Measurements from ENCODE around the gene VPS11. TPM values are rescaled to one million over a fixed set of nuclear protein-coding genes. Genes with fewer than 3 reads are reported as not detected.

Gene VPS11
- polyA plus RNA-seq, 1 donor from 2014 or later = 24.8 TPM

GRCh38 chr11:119023741-119024140 lies 43.9 kb upstream of the VPS11 start:
- Histone ChIP-seq H4K20me1 (ENCODE audit: insufficient read depth) (no peaks in the 10 kb centered on the region), H3K36me3 (ENCODE audit: insufficient read depth, low read length) (no peaks in the 10 kb centered on the region)

DNA sequence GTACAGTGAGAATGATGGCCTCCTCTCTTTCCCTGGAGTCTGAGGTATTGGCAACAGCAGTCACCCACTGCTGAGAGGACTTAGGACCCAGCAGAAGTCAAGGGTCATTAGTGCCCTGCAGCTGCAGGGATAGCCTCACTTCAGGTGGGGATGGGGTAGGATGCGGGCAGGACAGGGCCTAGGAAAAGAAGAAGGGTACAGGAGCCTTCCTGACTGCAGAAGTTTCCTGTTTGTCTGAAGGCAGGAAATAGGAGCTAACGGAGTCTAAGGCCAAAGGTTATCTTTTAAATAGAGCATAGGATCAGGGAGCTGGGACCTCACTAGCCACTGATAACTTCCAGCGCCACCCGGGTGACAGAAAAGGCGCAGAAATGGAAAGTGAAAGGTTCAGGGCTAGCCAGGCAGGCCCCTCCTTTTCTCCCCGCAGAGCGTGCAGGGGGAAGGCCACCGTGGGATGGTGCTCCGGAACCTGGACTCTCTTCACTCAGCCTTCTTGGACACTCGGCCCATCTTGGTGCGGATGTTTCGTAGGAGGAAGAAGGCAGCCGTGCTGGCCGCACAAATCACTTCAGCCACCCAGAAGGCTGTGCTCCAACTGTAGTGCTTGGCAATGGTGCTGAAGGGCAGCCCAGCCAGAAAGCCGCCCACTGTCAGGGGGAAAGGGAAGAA lies 43.1 kb upstream of the VPS11 start:
- no peak overlapping the region for H3K27ac ChIP-seq (ENCODE audit: low read length)
- no peaks in the 10 kb centered on the region for H3K36me3 ChIP-seq (ENCODE audit: insufficient read depth, low read length)
- no peak for TF ChIP-seq TAF1 (IDR thresholded peaks at IDR 0.05; ENCODE audit: low read depth)
- TF ChIP-seq CTCF (IDR thresholded peaks at IDR 0.05; ENCODE audit: poor library complexity, severe bottlenecking) = no peak
- TF ChIP-seq, protein P1, sequence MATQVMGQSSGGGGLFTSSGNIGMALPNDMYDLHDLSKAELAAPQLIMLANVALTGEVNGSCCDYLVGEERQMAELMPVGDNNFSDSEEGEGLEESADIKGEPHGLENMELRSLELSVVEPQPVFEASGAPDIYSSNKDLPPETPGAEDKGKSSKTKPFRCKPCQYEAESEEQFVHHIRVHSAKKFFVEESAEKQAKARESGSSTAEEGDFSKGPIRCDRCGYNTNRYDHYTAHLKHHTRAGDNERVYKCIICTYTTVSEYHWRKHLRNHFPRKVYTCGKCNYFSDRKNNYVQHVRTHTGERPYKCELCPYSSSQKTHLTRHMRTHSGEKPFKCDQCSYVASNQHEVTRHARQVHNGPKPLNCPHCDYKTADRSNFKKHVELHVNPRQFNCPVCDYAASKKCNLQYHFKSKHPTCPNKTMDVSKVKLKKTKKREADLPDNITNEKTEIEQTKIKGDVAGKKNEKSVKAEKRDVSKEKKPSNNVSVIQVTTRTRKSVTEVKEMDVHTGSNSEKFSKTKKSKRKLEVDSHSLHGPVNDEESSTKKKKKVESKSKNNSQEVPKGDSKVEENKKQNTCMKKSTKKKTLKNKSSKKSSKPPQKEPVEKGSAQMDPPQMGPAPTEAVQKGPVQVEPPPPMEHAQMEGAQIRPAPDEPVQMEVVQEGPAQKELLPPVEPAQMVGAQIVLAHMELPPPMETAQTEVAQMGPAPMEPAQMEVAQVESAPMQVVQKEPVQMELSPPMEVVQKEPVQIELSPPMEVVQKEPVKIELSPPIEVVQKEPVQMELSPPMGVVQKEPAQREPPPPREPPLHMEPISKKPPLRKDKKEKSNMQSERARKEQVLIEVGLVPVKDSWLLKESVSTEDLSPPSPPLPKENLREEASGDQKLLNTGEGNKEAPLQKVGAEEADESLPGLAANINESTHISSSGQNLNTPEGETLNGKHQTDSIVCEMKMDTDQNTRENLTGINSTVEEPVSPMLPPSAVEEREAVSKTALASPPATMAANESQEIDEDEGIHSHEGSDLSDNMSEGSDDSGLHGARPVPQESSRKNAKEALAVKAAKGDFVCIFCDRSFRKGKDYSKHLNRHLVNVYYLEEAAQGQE (IDR thresholded peaks at IDR 0.05; ENCODE audit: borderline replicate concordance) = no peak
- no peak for TF ChIP-seq RAD21 (conservative IDR thresholded peaks at IDR 0.05)
- no peak for TF ChIP-seq SMC3 (conservative IDR thresholded peaks at IDR 0.05; ENCODE audit: poor library complexity)
- TF ChIP-seq MXI1 (conservative IDR thresholded peaks at IDR 0.05; ENCODE audit: poor library complexity, severe bottlenecking) = no peak
- no peak for TF ChIP-seq EZH2 (IDR thresholded peaks at IDR 0.05; ENCODE audit: borderline replicate concordance, insufficient read depth, low read length, poor library complexity, severe bottlenecking)

More at GRCh38 chr11:119023741-119024140, 43.9 kb upstream of the VPS11 start:
- no peak overlapping the region for H3K4me3 ChIP-seq (ENCODE audit: low read length)
- H3K9me3 ChIP-seq (ENCODE audit: low read length) = no peaks in the 10 kb centered on the region
- TF ChIP-seq EZH2 (IDR thresholded peaks at IDR 0.05; ENCODE audit: borderline replicate concordance, insufficient read depth, low read length, poor library complexity, severe bottlenecking) (no peak), EP300 (conservative IDR thresholded peaks at IDR 0.05; ENCODE audit: poor library complexity, severe bottlenecking) (no peak), RAD21 (conservative IDR thresholded peaks at IDR 0.05) (no peak), SMC3 (conservative IDR thresholded peaks at IDR 0.05; ENCODE audit: poor library complexity) (no peak), POLR2AphosphoS5 (IDR thresholded peaks at IDR 0.05) (no peak), TAF1 (IDR thresholded peaks at IDR 0.05; ENCODE audit: low read depth) (no peak), CTCF (IDR thresholded peaks at IDR 0.05; ENCODE audit: poor library complexity, severe bottlenecking) (no peak), MXI1 (conservative IDR thresholded peaks at IDR 0.05; ENCODE audit: poor library complexity, severe bottlenecking) (no peak)
- TF ChIP-seq, protein P1 (IDR thresholded peaks at IDR 0.05; ENCODE audit: borderline replicate concordance) = no peak
- no peaks in the 10 kb centered on the region for H3K27me3 ChIP-seq (ENCODE audit: insufficient read depth, low read depth, low read length)
- H2AFZ ChIP-seq (ENCODE audit: low read depth, low read length) = no peak overlapping the region
- H3K27ac ChIP-seq (ENCODE audit: low read length) = no peak overlapping the region
- no peaks in the 10 kb centered on the region for H3K9me2 ChIP-seq (ENCODE audit: insufficient read depth, low read length)
- H3K79me2 ChIP-seq (replicated peaks; ENCODE audit: insufficient read depth, low read length) = peaks cover 21% of the 10 kb centered on the region
- H3K4me2 ChIP-seq (ENCODE audit: low read length) = no peak overlapping the region
- no peak overlapping the region for H3K9ac ChIP-seq (ENCODE audit: low read length)
- no peaks in the 10 kb centered on the region for H3F3A ChIP-seq (ENCODE audit: insufficient read depth, low read length, poor library complexity, severe bottlenecking)

More for the DNA sequence above, 43.1 kb upstream of the VPS11 start:
- Histone ChIP-seq H3K9me3 (ENCODE audit: low read length) (no peaks in the 10 kb centered on the region), H3F3A (ENCODE audit: insufficient read depth, low read length, poor library complexity, severe bottlenecking) (no peaks in the 10 kb centered on the region), H3K27me3 (ENCODE audit: insufficient read depth, low read depth, low read length) (no peaks in the 10 kb centered on the region), H3K4me3 (ENCODE audit: low read length) (no peak overlapping the region), H2AFZ (ENCODE audit: low read depth, low read length) (no peak overlapping the region), H3K4me2 (ENCODE audit: low read length) (no peak overlapping the region), H3K9me2 (ENCODE audit: insufficient read depth, low read length) (no peaks in the 10 kb centered on the region), H3K9ac (ENCODE audit: low read length) (no peak overlapping the region), H4K20me1 (ENCODE audit: insufficient read depth) (no peaks in the 10 kb centered on the region), H3K79me2 (replicated peaks; ENCODE audit: insufficient read depth, low read length) (peaks cover 26% of the 10 kb centered on the region)

Data from neural cell (in vitro differentiated cells).